Activated CD4-positive, alpha-beta memory T cell treated with anti-CD3 and anti-CD28 coated beads, Interleukin-2, amount 10 ng/mL, durations not matched to agents 7 days and 5 days (primary cell): Measurements from ENCODE around the gene PTCD2. TPM values are rescaled to one million over a fixed set of nuclear protein-coding genes. Genes with fewer than 3 reads are reported as not detected.

Experiments used
- CTCF ChIA-PET: fragments of 350-600 bp; sonication (Branson Sonifier 250); formaldehyde crosslinking; loops from one replicate; lab custom pipeline; 2021; ENCODE audit warnings: antibody characterized with exemption, inconsistent platforms; lab: Charles Lee
- POLR2A ChIA-PET: fragments of 350-600 bp; sonication (Branson Sonifier 250); formaldehyde crosslinking; loops from one replicate; lab custom pipeline; 2021; ENCODE audit warnings: antibody characterized with exemption; lab: Charles Lee
- DNase-seq: peaks from one replicate; pipeline ENCODE4 v3.0.0-alpha.2; 2020
- H3K27ac Mint-ChIP-seq: one replicate; pipeline ENCODE4 v1.8.0; 2021; ENCODE audit warnings: mild to moderate bottlenecking, mixed read lengths
- H3K27me3 Mint-ChIP-seq: one replicate; pipeline ENCODE4 v1.8.0; 2021; ENCODE audit warnings: mixed read lengths
- H3K36me3 Mint-ChIP-seq: one replicate; pipeline ENCODE4 v1.8.0; 2021; ENCODE audit warnings: low read depth, mixed read lengths
- H3K4me1 Mint-ChIP-seq: one replicate; pipeline ENCODE4 v1.8.0; 2021; ENCODE audit warnings: mixed read lengths
- H3K4me3 Mint-ChIP-seq: one replicate; pipeline ENCODE4 v1.8.0; 2021; ENCODE audit warnings: mild to moderate bottlenecking, mixed read lengths
- H3K9me3 Mint-ChIP-seq: one replicate; pipeline ENCODE4 v1.8.0; 2021; ENCODE audit warnings: mixed read lengths
- total RNA-seq, 2 experiments: library from RNA; stranded (reverse); gene quantifications; one replicate each; pipeline ENCODE4 v1.2.3, GENCODE V29; 2021

The PTCD2 gene
- total RNA-seq, 2 experiments from 2014 or later: 7.5 to 8.4 TPM

DNA sequence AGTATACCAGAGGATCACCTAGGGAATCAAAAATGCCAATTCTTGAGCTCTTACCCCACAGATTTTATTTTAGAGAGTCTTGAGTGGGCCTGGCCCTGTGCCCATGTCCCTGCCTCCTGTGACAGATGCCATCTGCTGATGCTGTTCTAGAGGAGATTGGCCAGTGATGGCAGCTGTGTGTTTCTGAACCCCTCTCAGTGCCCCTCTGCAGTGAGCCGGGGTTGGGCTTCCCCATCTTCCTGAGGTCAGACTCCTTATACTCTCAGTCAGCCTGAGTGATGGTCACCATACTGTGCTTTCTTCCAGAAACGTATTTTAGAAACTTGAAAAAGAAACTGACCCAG, 6.1 kb downstream of the PTCD2 start:
- Mint-ChIP-seq H3K4me3 (no peak overlapping the region), H3K27ac (no peak overlapping the region), H3K4me1 (peaks cover 16% of the 10 kb centered on the region), H3K27me3 (no peaks in the 10 kb centered on the region), H3K9me3 (no peaks in the 10 kb centered on the region), H3K36me3 (peaks cover 52% of the 10 kb centered on the region)
- no peak for DNase-seq
- CTCF ChIA-PET: no interaction called here
- POLR2A ChIA-PET: no interaction called here

DNA sequence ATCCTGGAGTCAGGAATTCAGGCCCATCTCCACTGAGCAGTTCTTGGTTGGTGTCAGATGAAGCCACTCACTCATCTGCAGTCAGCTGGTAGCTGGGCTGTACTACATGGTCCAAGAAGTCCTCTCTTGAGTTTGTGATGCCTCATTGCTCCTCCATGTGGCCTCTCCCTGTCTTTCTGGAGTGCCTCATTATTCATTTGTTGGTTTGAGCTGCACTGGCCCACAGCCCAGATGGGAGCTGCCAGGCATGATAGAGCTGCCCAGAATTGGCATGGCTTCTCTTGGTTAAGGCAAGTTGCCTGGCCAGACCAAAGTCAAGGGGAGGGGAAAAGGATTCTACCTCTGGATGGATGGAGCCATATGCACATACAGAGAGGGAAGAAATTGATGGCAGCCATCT, 8.0 kb downstream of the PTCD2 start:
- POLR2A ChIA-PET: interaction anchor here (0.8 kb wide), 1 partner anchor 9 kb away, joined by 3 read pairs; the partner anchor contains the start of genes MRPS27 and PTCD2
- no peak overlapping the region for H3K27ac Mint-ChIP-seq
- H3K36me3 Mint-ChIP-seq: peaks cover 53% of the 10 kb centered on the region
- H3K4me3 Mint-ChIP-seq: no peak overlapping the region
- H3K4me1 Mint-ChIP-seq: peaks cover 7% of the 10 kb centered on the region
- DNase-seq: no peak
- H3K9me3 Mint-ChIP-seq: no peaks in the 10 kb centered on the region
- CTCF ChIA-PET: no interaction called here
- no peaks in the 10 kb centered on the region for H3K27me3 Mint-ChIP-seq

DNA sequence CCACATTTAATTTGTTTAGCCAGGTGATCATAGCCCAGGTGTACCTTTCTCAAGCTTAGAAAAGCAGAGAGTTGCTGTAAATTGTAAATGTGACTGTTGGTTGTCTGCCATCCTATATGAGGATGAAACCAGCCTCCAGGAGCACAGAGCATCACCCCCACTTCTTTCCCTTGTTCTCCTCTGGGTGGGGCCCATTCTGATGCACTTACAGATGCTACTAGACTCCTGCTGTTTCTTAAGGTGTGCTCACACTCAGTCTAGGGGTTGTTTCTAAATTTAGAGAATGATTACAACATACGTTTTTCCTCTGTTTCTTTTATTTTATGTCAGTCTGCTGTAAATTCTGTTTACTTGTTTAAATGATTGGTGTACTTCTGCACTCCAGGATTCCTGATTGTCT, 10.5 kb downstream of the PTCD2 start:
- H3K4me1 Mint-ChIP-seq: no peaks in the 10 kb centered on the region
- H3K36me3 Mint-ChIP-seq: peaks cover 44% of the 10 kb centered on the region
- H3K27me3 Mint-ChIP-seq: no peaks in the 10 kb centered on the region
- no peak for DNase-seq
- H3K27ac Mint-ChIP-seq: no peak overlapping the region
- H3K4me3 Mint-ChIP-seq: no peak overlapping the region
- CTCF ChIA-PET: no interaction called here
- no peaks in the 10 kb centered on the region for H3K9me3 Mint-ChIP-seq
- POLR2A ChIA-PET: no interaction called here

DNA sequence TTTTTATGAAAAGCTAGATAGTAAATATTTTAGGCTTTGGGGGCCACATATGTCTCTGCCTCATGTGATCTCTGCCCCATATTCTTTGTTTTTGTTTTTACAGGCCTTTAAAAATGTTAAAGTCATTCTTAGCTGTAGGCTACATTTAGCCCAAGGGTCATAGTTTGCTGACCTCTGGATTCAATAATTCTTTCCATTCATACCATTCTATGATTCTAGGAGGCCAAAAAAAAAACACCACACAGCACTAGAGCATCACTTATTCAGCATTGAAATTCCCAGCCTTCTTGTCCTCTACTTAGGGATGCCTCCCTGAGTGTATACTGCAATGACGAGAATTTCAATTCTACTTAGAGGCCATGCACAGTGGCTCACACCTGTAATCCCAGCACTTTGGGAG, 17.0 kb downstream of the PTCD2 start:
- Mint-ChIP-seq H3K27ac (no peak overlapping the region), H3K4me3 (no peak overlapping the region), H3K36me3 (peaks cover 27% of the 10 kb centered on the region), H3K27me3 (no peaks in the 10 kb centered on the region), H3K4me1 (no peaks in the 10 kb centered on the region), H3K9me3 (no peaks in the 10 kb centered on the region)
- DNase-seq: no peak
- POLR2A ChIA-PET: no interaction called here
- CTCF ChIA-PET: no interaction called here

DNA sequence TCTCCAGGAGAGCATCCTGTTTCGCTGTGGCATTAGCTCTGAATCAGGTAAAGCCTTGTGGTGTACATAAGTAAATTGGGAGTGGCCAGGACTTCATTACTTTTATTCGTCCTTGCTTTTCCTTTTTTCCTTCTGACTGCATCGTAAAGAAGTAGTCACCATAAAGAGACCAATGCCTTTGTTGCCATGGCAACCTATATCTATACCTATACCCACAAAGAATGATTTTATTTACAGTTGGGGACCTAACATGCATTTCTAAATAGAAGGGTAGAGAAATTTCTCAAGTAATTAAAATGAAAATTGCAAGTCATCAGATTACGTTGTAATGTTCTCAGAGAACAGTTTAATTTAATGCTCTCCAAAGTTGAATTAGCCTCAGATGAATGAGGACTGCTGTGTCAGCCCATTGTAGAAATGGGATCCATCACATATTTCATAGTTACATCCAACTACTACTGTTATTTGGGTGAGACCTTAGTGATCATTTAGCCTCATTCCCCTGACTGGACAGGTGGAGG, 18.6 kb downstream of the PTCD2 start:
- DNase-seq: no peak
- ChIA-PET CTCF (no interaction called here), POLR2A (no interaction called here)
- H3K27me3 Mint-ChIP-seq: no peaks in the 10 kb centered on the region
- H3K36me3 Mint-ChIP-seq: peaks cover 27% of the 10 kb centered on the region
- no peaks in the 10 kb centered on the region for H3K4me1 Mint-ChIP-seq
- no peak overlapping the region for H3K27ac Mint-ChIP-seq
- no peaks in the 10 kb centered on the region for H3K9me3 Mint-ChIP-seq
- no peak overlapping the region for H3K4me3 Mint-ChIP-seq

DNA sequence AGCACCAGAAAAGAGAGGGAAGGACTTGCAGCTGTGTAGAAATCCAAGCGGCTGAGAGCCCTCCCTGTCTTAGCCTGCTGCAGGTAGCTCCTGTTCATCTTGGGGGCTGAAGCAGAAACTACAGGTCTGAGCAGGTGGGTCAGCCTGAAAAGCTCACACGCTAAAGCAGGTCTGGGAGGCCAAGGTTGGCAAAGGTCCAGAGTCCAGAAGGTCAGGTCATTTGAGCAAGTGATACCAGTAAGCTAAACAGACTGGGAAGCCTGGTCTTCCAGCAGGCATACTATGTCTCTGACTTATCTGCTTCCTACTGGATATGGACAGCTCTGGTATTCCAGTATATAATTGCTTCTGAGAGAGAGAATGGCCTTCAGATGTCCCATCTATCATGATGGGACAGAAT, 26.2 kb downstream of the PTCD2 start:
- DNase-seq: no peak
- H3K4me1 Mint-ChIP-seq: peaks cover 19% of the 10 kb centered on the region
- CTCF ChIA-PET: no interaction called here
- H3K36me3 Mint-ChIP-seq: peaks cover 29% of the 10 kb centered on the region
- POLR2A ChIA-PET: no interaction called here
- no peaks in the 10 kb centered on the region for H3K27me3 Mint-ChIP-seq
- no peak overlapping the region for H3K4me3 Mint-ChIP-seq
- H3K27ac Mint-ChIP-seq: no peak overlapping the region
- H3K9me3 Mint-ChIP-seq: no peaks in the 10 kb centered on the region

DNA sequence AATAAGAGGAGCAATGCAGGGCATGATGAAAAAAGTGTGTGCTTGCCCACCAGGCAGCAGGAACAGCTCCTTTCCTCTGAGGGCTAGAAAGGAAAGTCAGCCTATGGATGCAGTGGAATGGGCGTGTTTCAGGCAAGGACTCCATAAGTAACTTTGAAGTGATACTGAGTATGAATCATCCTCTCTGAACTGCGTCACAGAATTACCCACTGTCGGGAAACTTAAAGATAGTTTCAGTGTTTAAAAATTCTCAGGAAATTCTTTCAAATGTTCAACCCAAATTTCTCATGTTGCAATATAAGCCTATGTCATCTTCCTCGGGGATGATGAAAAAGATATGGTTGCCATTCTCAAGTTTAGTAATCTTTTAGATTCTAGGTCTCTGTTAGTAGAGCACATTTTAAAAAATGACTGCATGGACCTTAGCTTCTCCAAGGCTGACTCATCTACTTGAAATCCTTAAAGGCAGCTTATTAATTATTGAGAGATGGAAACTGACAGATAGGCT, 27.7 kb downstream of the PTCD2 start:
- DNase-seq: no peak
- H3K27ac Mint-ChIP-seq: no peak overlapping the region
- H3K4me1 Mint-ChIP-seq: peaks cover 19% of the 10 kb centered on the region
- H3K27me3 Mint-ChIP-seq: no peaks in the 10 kb centered on the region
- CTCF ChIA-PET: no interaction called here
- POLR2A ChIA-PET: interaction anchor here (0.7 to 0.9 kb wide), 2 partner anchors 28 to 40 kb away, joined by 3 read pairs; partner anchors contain the start of genes MRPS27 and PTCD2
- no peaks in the 10 kb centered on the region for H3K9me3 Mint-ChIP-seq
- peaks cover 29% of the 10 kb centered on the region for H3K36me3 Mint-ChIP-seq
- H3K4me3 Mint-ChIP-seq: no peak overlapping the region

DNA sequence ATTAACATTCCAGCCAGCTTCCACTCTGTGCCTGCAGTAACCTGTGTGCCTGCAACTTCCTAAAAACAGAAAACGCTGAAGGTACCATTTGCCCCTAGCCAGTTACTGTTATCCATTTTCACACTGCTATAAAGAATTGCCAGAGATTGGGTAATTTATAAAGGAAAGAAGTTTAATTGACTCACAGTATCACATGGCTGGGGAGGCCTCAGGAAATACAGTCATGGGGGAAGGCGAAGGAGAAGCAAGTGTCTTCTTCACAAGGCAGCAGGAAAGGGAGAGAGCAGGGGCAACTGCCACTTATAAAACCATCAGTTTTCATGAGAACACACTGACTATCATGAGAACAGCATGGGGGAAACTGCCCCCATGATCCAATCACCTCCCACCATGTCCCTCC, 31.2 kb downstream of the PTCD2 start:
- H3K27ac Mint-ChIP-seq: no peak overlapping the region
- H3K27me3 Mint-ChIP-seq: no peaks in the 10 kb centered on the region
- DNase-seq: no peak
- H3K36me3 Mint-ChIP-seq: peaks cover 9% of the 10 kb centered on the region
- ChIA-PET POLR2A (no interaction called here), CTCF (no interaction called here)
- no peaks in the 10 kb centered on the region for H3K9me3 Mint-ChIP-seq
- no peak overlapping the region for H3K4me3 Mint-ChIP-seq
- peaks cover 19% of the 10 kb centered on the region for H3K4me1 Mint-ChIP-seq

DNA sequence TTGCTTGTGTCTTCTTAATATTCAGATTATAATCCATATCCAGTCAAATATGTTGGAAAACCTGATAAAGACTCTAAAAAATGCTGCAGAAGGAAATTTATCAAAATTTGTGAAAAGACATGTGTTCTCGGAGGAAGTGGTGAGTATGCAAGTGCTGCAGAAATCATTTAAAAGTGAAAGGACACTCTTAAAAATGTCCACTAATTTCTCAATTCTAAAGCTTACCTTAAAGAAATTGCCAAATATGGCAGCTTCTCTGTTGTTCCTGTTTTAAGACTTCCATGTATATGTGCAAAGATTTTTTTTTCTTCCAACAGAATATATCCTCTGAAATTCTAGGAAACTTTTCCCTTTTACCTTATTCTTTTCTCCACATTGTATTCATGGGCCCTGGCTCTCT, 32.4 kb downstream of the PTCD2 start:
- POLR2A ChIA-PET: no interaction called here
- H3K27ac Mint-ChIP-seq: no peak overlapping the region

DNA sequence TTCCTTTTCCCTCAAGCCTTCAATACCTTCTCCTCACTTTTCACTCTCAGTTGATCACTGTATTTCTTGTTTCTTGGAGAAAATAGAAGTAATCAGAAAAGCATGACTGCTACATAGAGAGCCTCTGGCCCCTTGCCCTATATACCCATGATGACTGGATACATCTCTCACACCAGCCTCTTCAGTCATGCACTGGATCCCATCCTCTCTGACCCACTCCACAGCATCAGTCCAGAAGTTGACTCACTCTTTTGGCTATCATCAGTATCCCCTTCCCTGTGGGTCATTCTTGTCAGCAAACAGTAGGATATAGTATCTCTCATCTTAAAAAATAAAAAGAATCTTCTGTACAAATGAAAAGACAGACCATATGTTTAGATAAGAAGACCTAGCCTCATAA, 32.9 kb downstream of the PTCD2 start:
- DNase-seq: no peak
- peaks cover 8% of the 10 kb centered on the region for H3K4me1 Mint-ChIP-seq

More for the DNA sequence above, 32.4 kb downstream of the PTCD2 start:
- Mint-ChIP-seq H3K27me3 (no peaks in the 10 kb centered on the region), H3K4me3 (no peak overlapping the region), H3K4me1 (peaks cover 12% of the 10 kb centered on the region), H3K36me3 (peaks cover 6% of the 10 kb centered on the region), H3K9me3 (no peaks in the 10 kb centered on the region)
- CTCF ChIA-PET: interaction anchor here (0.8 kb wide), 1 partner anchor 14 kb away, joined by 3 read pairs; no protein-coding TSS in a partner anchor
- DNase-seq: no peak

DNA sequence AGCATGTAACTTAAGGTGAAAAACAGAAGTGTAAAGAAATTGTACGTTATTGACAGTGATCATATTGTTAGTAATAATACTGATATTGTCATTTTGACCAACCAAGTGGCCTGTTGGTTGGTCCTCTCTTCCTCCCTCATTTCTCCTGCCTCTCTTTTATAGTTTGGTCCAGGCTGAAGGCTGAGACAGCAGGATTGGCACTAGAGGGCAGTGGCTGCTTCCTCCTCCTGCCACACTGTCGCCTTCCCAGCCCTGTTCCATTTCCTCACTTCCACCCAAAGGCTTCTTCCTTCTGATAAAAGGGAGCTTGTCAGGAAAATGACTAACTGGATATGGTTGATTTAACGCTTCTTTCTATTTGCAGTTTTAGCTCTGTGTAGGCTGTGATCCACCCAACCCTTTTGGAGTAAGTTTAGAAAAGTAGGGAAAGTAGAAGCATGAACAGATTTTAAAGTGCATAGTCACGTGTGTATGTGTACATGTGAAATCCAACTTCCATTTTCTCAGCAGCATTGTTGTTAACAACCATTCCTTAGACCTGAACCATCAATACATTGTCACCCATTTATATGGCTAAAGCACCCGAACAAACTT, 35.6 kb downstream of the PTCD2 start:
- CTCF ChIA-PET: interaction anchor here (0.7 to 2.0 kb wide), 2 partner anchors 10 kb away, joined by 3 to 11 read pairs; no protein-coding TSS in a partner anchor
- no peak for DNase-seq
- Mint-ChIP-seq H3K9me3 (no peaks in the 10 kb centered on the region), H3K4me1 (no peaks in the 10 kb centered on the region), H3K27me3 (no peaks in the 10 kb centered on the region), H3K36me3 (peaks cover 22% of the 10 kb centered on the region), H3K27ac (no peak overlapping the region), H3K4me3 (no peak overlapping the region)
- POLR2A ChIA-PET: no interaction called here

More for the DNA sequence above, 32.9 kb downstream of the PTCD2 start:
- Mint-ChIP-seq H3K9me3 (no peaks in the 10 kb centered on the region), H3K4me3 (no peak overlapping the region), H3K27ac (no peak overlapping the region), H3K36me3 (peaks cover 8% of the 10 kb centered on the region), H3K27me3 (no peaks in the 10 kb centered on the region)
- ChIA-PET CTCF (interaction anchor here (0.8 kb wide), 1 partner anchor 13 kb away, joined by 3 read pairs; no protein-coding TSS in a partner anchor), POLR2A (no interaction called here)

DNA sequence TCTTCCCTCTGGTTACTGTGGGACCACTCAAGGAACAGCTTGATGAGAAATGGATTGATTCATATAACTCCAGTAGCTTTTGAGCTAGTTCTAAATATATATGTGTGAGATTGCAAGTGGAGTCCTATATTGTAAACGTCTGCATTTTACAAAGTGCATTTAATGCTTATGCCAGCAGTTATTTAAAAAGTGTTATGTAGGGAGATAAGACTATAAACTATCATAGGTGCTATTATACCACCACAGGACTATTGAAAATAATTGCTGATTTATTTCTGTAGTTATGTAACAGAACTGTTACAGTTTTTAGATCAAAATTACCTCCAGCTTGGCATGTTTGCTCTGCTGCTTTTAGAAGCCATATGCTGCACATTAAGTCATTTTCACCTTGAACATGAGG, 36.2 kb downstream of the PTCD2 start:
- H3K9me3 Mint-ChIP-seq: no peaks in the 10 kb centered on the region
- no peak overlapping the region for H3K27ac Mint-ChIP-seq
- no peak for DNase-seq
- ChIA-PET POLR2A (no interaction called here), CTCF (interaction anchor here (2.0 kb wide), 1 partner anchor 10 kb away, joined by 11 read pairs; no protein-coding TSS in a partner anchor)
- H3K27me3 Mint-ChIP-seq: no peaks in the 10 kb centered on the region
- no peak overlapping the region for H3K4me3 Mint-ChIP-seq
- no peaks in the 10 kb centered on the region for H3K4me1 Mint-ChIP-seq
- H3K36me3 Mint-ChIP-seq: peaks cover 27% of the 10 kb centered on the region

DNA sequence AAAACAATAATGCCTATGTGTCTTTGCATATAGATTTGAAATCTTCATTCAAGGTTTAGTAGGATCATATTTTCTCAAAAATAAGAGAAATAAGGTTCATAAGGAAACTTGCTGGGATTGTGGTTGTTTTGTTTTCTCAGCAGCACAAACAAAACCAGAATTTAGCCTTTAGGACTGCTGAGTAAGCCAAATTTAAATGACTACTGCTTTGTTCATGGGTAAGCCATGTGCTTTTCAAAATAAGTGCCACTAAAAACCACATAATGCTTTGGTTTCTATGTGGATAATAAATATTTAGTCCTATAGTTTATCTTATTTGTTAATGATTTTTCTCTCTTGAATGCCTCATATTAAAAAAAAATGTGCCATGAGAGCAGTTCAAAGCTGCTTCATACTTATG, 38.8 kb downstream of the PTCD2 start:
- H3K9me3 Mint-ChIP-seq: no peaks in the 10 kb centered on the region
- H3K27me3 Mint-ChIP-seq: no peaks in the 10 kb centered on the region
- peaks cover 33% of the 10 kb centered on the region for H3K36me3 Mint-ChIP-seq
- CTCF ChIA-PET: no interaction called here
- no peak for DNase-seq
- no peak overlapping the region for H3K27ac Mint-ChIP-seq
- no peaks in the 10 kb centered on the region for H3K4me1 Mint-ChIP-seq
- H3K4me3 Mint-ChIP-seq: no peak overlapping the region
- POLR2A ChIA-PET: no interaction called here

DNA sequence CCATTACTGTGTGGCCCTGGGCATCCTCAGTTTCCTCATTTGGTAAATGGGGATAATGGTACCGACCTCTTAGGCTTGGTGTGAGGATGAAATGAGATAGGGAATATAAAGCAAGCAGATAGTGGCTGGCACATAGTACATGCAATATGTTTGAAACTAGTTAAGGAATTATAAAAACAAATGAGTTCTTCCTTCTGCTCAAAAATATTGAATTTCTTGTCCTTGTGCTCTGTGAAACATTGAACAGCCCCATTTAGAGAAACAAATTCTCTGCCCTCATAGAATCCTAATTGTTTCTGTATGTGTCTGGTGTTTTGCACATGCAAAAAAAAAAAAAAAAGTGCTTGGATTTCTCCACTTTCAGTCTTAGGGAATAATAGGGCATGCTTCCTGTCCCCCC, 39.7 kb downstream of the PTCD2 start:
- H3K9me3 Mint-ChIP-seq: no peaks in the 10 kb centered on the region
- POLR2A ChIA-PET: no interaction called here
- no peak overlapping the region for H3K27ac Mint-ChIP-seq
- no peak overlapping the region for H3K4me3 Mint-ChIP-seq
- no peaks in the 10 kb centered on the region for H3K4me1 Mint-ChIP-seq
- no peak for DNase-seq
- H3K36me3 Mint-ChIP-seq: peaks cover 33% of the 10 kb centered on the region
- CTCF ChIA-PET: no interaction called here
- no peaks in the 10 kb centered on the region for H3K27me3 Mint-ChIP-seq
